IPS-18c (cell line): Measurements from ENCODE around the gene ZDHHC22.

Experiments
- H3K4me3 ChIP-seq: 2 replicates; pipeline ENCODE4 v1.7.0; 2013; ENCODE audit warnings: low read depth, mild to moderate bottlenecking, low read length, moderate library complexity; ENCODE audit not compliant: insufficient read depth
- H3K9me3 ChIP-seq: one replicate; pipeline ENCODE4 v1.6.1; 2013; ENCODE audit warnings: mild to moderate bottlenecking, low read length, moderate library complexity; ENCODE audit not compliant: control insufficient read depth, insufficient read depth

Gene ZDHHC22

GRCh38 chr14:77161011-77161410, 19.4 kb upstream of the ZDHHC22 start:
- no peak overlapping the region for H3K4me3 ChIP-seq
- H3K9me3 ChIP-seq = no peaks in the 10 kb centered on the region

DNA sequence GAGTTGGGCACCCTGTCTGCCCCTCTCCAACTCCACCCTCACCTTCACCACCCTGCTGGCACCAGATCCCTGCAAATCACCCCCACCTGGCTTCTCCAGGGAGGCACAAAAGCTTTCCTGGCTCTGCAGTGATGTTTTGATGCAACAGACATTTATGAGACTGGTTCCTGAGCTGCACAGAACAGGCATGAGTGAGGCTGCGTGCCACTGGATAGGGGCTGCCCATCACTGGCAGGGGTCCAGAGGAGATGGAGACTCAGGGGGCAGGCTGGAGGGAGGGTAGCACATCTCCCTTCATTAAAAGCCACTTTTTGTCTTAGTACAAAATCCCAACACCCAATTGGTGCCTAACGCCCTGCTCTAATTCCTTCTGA, 17.3 kb upstream of the ZDHHC22 start:
- H3K9me3 ChIP-seq = no peaks in the 10 kb centered on the region
- peak overlapping the region; percentile 28; the same call in 1 of the 2 replicates for H3K4me3 ChIP-seq

DNA sequence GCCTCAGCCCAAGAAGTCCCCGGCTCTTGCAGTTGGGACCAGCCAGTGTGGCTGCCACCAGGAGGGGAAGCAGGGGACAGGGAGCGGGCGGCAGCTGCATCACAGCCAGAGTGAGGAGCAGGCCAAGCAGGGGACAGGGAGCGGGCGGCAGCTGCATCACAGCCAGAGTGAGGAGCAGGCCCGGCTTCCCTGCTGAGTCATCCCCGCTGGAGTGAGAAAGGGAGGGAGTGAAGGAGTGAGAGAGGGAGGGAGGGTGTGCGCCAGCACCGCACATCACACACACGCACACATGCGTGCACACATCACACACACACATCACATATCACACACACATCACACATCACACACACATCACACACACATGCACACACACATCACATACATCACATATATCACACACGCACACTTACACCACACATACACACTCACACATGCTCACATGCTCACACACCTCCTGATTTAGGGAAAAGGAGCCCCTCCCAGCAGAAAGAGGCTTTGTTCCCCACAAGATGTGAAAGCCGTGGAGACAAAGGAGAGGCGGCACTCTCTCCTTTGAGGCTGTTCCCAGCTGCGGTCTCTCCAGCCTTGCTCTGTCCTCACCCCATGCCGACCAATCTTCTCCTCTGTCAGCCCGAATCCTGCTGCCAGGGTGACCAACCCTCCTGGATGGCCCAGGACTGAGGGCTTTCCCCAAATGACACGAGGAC, 16.7 kb upstream of the ZDHHC22 start:
- H3K4me3 ChIP-seq = peak overlapping the region; percentile 28
- no peaks in the 10 kb centered on the region for H3K9me3 ChIP-seq

GRCh38 chr14:77157740-77158139, 16.1 kb upstream of the ZDHHC22 start:
- no peak overlapping the region for H3K4me3 ChIP-seq

DNA sequence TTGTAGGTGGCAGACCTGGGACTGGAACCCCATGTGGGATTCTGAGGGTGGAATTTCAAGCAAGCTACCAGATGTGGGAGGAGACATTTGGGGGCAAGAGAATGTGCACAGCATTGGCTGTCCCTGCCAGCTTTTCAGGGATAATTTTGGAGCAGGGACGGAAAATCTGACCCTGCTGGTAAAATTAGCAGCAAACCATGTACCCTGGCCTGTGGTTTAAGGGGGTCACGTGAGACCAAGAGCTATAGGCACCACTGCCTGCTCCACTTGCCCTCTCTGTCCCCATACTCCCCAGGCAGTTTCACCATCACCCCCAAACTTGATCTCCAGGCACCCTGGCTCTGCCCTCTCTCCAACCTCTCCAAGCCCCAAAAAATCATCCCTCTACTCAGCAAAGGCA, 13.5 kb upstream of the ZDHHC22 start:
- no peaks in the 10 kb centered on the region for H3K9me3 ChIP-seq
- no peak overlapping the region for H3K4me3 ChIP-seq

More at GRCh38 chr14:77157740-77158139, 16.1 kb upstream of the ZDHHC22 start:
- no peaks in the 10 kb centered on the region for H3K9me3 ChIP-seq

- no peaks in the 10 kb centered on the region for H3K9me3 ChIP-seq
Measured at GRCh38 chr14:77154421-77154820, 12.8 kb upstream of the ZDHHC22 start.

GRCh38 chr14:77153802-77154201, 12.2 kb upstream of the ZDHHC22 start:
- Histone ChIP-seq H3K4me3 (no peak overlapping the region), H3K9me3 (no peaks in the 10 kb centered on the region)

More at GRCh38 chr14:77154421-77154820, 12.8 kb upstream of the ZDHHC22 start:
- H3K4me3 ChIP-seq = no peak overlapping the region

- H3K4me3 ChIP-seq = no peak overlapping the region
- H3K9me3 ChIP-seq = no peaks in the 10 kb centered on the region
Measured at GRCh38 chr14:77151918-77152588, 10.5 kb upstream of the ZDHHC22 start.

- Histone ChIP-seq H3K9me3 (no peaks in the 10 kb centered on the region), H3K4me3 (no peak overlapping the region)
Measured at GRCh38 chr14:77151245-77151644, 9.7 kb upstream of the ZDHHC22 start.

GRCh38 chr14:77148510-77149231, 7.1 kb upstream of the ZDHHC22 start:
- Histone ChIP-seq H3K9me3 (no peaks in the 10 kb centered on the region), H3K4me3 (no peak overlapping the region)

GRCh38 chr14:77145975-77146740, 4.6 kb upstream of the ZDHHC22 start:
- H3K9me3 ChIP-seq = no peaks in the 10 kb centered on the region
- H3K4me3 ChIP-seq = no peak overlapping the region

- Histone ChIP-seq H3K9me3 (no peaks in the 10 kb centered on the region), H3K4me3 (no peak overlapping the region)
Measured at GRCh38 chr14:77144412-77145115, 3.0 kb upstream of the ZDHHC22 start.

- H3K4me3 ChIP-seq = no peak overlapping the region; the same call in 1 of the 2 replicates
- no peaks in the 10 kb centered on the region for H3K9me3 ChIP-seq
Measured at GRCh38 chr14:77143071-77143470, 1.5 kb upstream of the ZDHHC22 start.

GRCh38 chr14:77142005-77142800, 612 bp upstream of the ZDHHC22 start:
- peak overlapping the region; percentile 77 for H3K4me3 ChIP-seq

GRCh38 chr14:77140359-77141213, 1.0 kb downstream of the ZDHHC22 start:
- peak overlapping the region; percentile 77 for H3K4me3 ChIP-seq
- no peaks in the 10 kb centered on the region for H3K9me3 ChIP-seq

More at GRCh38 chr14:77142005-77142800, 612 bp upstream of the ZDHHC22 start:
- no peaks in the 10 kb centered on the region for H3K9me3 ChIP-seq
